ENCODE results near the gene CYP1B1.

- no peak for TF ChIP-seq FOXP2 (optimal IDR thresholded peaks at IDR 0.05; ENCODE audit: control extremely low read depth, extremely low read length, insufficient read depth)
- TF ChIP-seq EZH2 (IDR thresholded peaks at IDR 0.05), result no peak
Observed at GRCh38 chr2:38037325-38037724, 38.6 kb downstream of the CYP1B1 start.

All from SK-N-MC (cell line).